ENCODE results near the gene NATD1. TPM values are rescaled to one million over a fixed set of nuclear protein-coding genes. Genes with fewer than 3 reads are reported as not detected.

The NATD1 gene
- total and polyA plus RNA-seq, 10 of the 15 experiments (the other 5 are each of a cell fraction or from before 2014, with no cell fraction given): 0.02 to 0.33 (median 0.15) TPM

- TF ChIP-seq REST (IDR thresholded peaks at IDR 0.05; ENCODE audit: low read depth, low read length) (no peak), NR2F1 (conservative IDR thresholded peaks at IDR 0.05) (0 out of 2 replicates have a peak, but pooled peaks have one; percentile 22), POLR2AphosphoS2 (IDR thresholded peaks at IDR 0.05; ENCODE audit: low read depth, low read length) (no peak), HDAC2 (IDR thresholded peaks at IDR 0.05) (no peak), IRF5 (IDR thresholded peaks at IDR 0.05; ENCODE audit: borderline replicate concordance) (no peak), TCF12 (IDR thresholded peaks at IDR 0.05; ENCODE audit: low read depth, low read length) (no peak), ZNF687 (IDR thresholded peaks at IDR 0.05) (no peak), NFIC (IDR thresholded peaks at IDR 0.05; ENCODE audit: low read depth, low read length) (no peak), KLF5 (IDR thresholded peaks at IDR 0.05; ENCODE audit: partially characterized antibody) (no peak), SMC3 (IDR thresholded peaks at IDR 0.05; ENCODE audit: borderline replicate concordance, low read length) (no peak), NBN (IDR thresholded peaks at IDR 0.05) (0 out of 2 replicates have a peak, but pooled peaks have one; percentile 5), BHLHE40 (IDR thresholded peaks at IDR 0.05; ENCODE audit: borderline replicate concordance in 1 of 2, low read depth in 2 of 2, low read length in 1 of 2) (peak in 1 of 2 experiments; percentile 22; a peak in 1 of 4 replicates), SREBF2 (IDR thresholded peaks at IDR 0.05; ENCODE audit: low read length) (no peak), CBFB (IDR thresholded peaks at IDR 0.05; ENCODE audit: low read depth) (no peak), POU2F2 (IDR thresholded peaks at IDR 0.05; ENCODE audit: borderline replicate concordance, low read depth, low read length) (no peak), EP300 (IDR thresholded peaks at IDR 0.05; ENCODE audit: borderline replicate concordance in 1 of 2, control insufficient read depth in 1 of 2, low read depth in 2 of 2, low read length in 2 of 2) (no peak), MLLT1 (IDR thresholded peaks at IDR 0.05) (no peak), KDM1A (IDR thresholded peaks at IDR 0.05; ENCODE audit: borderline replicate concordance) (no peak), MAX (IDR thresholded peaks at IDR 0.05; ENCODE audit: low read depth, low read length) (no peak)
Measured at GRCh38 chr17:21288571-21289017, 35.4 kb upstream of the NATD1 start (continued).
